Gastrocnemius medialis (tissue), 4 donors: ENCODE measurements around the gene MADD. TPM values are rescaled to one million over a fixed set of nuclear protein-coding genes. Genes with fewer than 3 reads are reported as not detected.

ENCODE experiments used
- ATAC-seq, 2 donors: fragments of 150-250 bp; one replicate each; pipeline ENCODE4 v1.9.1; 2016
- DNase-seq, 2 donors: peaks; one replicate each; pipeline ENCODE4 v3.0.0-alpha.2; 2019
- H3K27ac ChIP-seq, 4 donors: fragments of 200-600 bp; sonication (generic); 1 replicate in 1 of 4; 2 replicates in 3 of 4; pipeline ENCODE4 v1.5.1; 2016 to 2018; ENCODE audit warnings: mild to moderate bottlenecking in 2 of 4, moderate library complexity in 1 of 4
- H3K27me3 ChIP-seq, 3 donors: fragments of 200-600 bp; sonication (generic) in 2 of 3; 1 replicate in 1 of 3; 2 replicates in 2 of 3; pipeline versions ENCODE4 v1.5.1 to v1.6.0; 2016 to 2019; ENCODE audit warnings: mild to moderate bottlenecking in 1 of 3, moderate library complexity in 1 of 3
- H3K36me3 ChIP-seq, 2 donors: fragments of 200-600 bp; sonication (generic) in 1 of 2; one replicate each; pipeline ENCODE4 v1.5.1; 2017 to 2018
- H3K4me1 ChIP-seq, 2 donors: fragments of 200-600 bp; sonication (generic) in 1 of 2; one replicate each; pipeline ENCODE4 v1.5.1; 2016 to 2017; ENCODE audit warnings: mild to moderate bottlenecking in 2 of 2
- H3K4me3 ChIP-seq, 4 donors: fragments of 200-600 bp; sonication (generic) in 3 of 4; 1 replicate in 1 of 4; 2 replicates in 3 of 4; pipeline ENCODE4 v1.5.1; 2016 to 2019; ENCODE audit warnings: mild to moderate bottlenecking in 2 of 4
- H3K9me3 ChIP-seq, 3 donors: fragments of 200-600 bp; sonication (generic) in 2 of 3; 1 replicate in 1 of 3; 2 replicates in 2 of 3; pipeline ENCODE4 v1.5.1; 2016 to 2019
- POLR2A ChIP-seq, 2 donors: fragments of 450-650 bp; IDR thresholded peaks; one replicate each; pipeline ENCODE4 v1.6.1; 2017; ENCODE audit warnings: antibody characterized with exemption in 2 of 2, mild to moderate bottlenecking in 2 of 2, moderate library complexity in 2 of 2
- in situ Hi-C, 4 donors: fragments of 200-750 bp; cut with MboI; loops; one replicate each; pipeline versions ENCODE4 v1.15.0 to v1.8.0; 2017; ENCODE audit warnings: low sequenced_read_pairs in 4 of 4
- intact Hi-C: fragments of 100-400 bp; cut with DNase I; formaldehyde crosslinking; loops from one replicate; pipeline ENCODE4 v1.15.1; 2023; ENCODE audit warnings: low total_unique reads
- total RNA-seq, 4 donors: library from RNA; depleted of rRNA; stranded (reverse); fragments of >200 nt; gene quantifications; one replicate each; pipeline versions ENCODE4 v1.1.0 to v1.2.3, GENCODE V29; 2016
- TF ChIP-seq, protein P1 (sequence below), 5 experiments: fragments of 450-650 bp in 3 of 5; fragments of 200-600 bp in 2 of 5; sonication (generic) in 2 of 5; IDR thresholded peaks in 4 of 5; conservative IDR thresholded peaks in 1 of 5; 1 replicate in 4 of 5; 2 replicates in 1 of 5; pipeline ENCODE4 v1.5.1; 2016 to 2019; ENCODE audit warnings: antibody characterized with exemption in 5 of 5, mild to moderate bottlenecking in 3 of 5, moderate library complexity in 3 of 5

MADD gene
- total RNA-seq, 4 donors from 2014 or later, result 39.4 to 47.9 (median 41.6) TPM

DNA sequence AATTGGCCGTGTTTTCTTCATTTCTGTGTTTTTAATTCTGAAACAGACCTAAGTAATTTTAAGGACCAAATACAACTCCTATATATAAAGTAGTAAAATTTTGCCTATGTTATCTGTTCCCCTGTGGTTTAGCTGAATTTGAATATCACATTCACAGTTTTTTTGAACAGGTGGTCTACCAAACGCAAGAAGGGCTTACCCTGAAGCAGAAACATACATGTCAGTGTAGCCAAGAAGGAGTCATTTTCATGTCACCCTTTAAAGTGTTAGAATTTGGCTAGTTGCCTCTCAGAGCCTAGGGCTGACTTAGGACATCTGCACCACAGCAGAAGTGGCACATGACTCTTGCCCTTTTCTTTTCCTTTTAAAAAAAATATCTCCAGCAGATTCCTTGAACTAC lies 48.2 kb downstream of the MADD start:
- in situ Hi-C loops (no loop called here), intact Hi-C loops (no loop called here)
- DNase-seq (no peak), ATAC-seq (no peak)
- no peaks in the 10 kb centered on the region for H3K27me3 ChIP-seq
- no peaks in the 10 kb centered on the region for H3K9me3 ChIP-seq
- H3K36me3 ChIP-seq, result peaks cover 0 to 71% of the 10 kb centered on the region in 2 donors
- TF ChIP-seq POLR2A (IDR thresholded peaks at IDR 0.05), result no peak
- TF ChIP-seq, protein P1, sequence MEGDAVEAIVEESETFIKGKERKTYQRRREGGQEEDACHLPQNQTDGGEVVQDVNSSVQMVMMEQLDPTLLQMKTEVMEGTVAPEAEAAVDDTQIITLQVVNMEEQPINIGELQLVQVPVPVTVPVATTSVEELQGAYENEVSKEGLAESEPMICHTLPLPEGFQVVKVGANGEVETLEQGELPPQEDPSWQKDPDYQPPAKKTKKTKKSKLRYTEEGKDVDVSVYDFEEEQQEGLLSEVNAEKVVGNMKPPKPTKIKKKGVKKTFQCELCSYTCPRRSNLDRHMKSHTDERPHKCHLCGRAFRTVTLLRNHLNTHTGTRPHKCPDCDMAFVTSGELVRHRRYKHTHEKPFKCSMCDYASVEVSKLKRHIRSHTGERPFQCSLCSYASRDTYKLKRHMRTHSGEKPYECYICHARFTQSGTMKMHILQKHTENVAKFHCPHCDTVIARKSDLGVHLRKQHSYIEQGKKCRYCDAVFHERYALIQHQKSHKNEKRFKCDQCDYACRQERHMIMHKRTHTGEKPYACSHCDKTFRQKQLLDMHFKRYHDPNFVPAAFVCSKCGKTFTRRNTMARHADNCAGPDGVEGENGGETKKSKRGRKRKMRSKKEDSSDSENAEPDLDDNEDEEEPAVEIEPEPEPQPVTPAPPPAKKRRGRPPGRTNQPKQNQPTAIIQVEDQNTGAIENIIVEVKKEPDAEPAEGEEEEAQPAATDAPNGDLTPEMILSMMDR (IDR thresholded peaks at IDR 0.05 in 4 of 5, conservative IDR thresholded peaks at IDR 0.05 in 1 of 5), result no peak
- H3K4me3 ChIP-seq, result no peak overlapping the region
- no peak overlapping the region for H3K27ac ChIP-seq
- H3K4me1 ChIP-seq, result no peaks in the 10 kb centered on the region

GRCh38 chr11:47324520-47324919 lies 54.6 kb downstream of the MADD start:
- Histone ChIP-seq H3K4me1 (peaks cover 10 to 14% of the 10 kb centered on the region in 2 donors), H3K4me3 (no peak overlapping the region), H3K36me3 (peaks cover 0 to 17% of the 10 kb centered on the region in 2 donors), H3K9me3 (no peaks in the 10 kb centered on the region), H3K27me3 (no peaks in the 10 kb centered on the region), H3K27ac (no peak overlapping the region)
- in situ Hi-C loops, result no loop called here
- ATAC-seq (no peak), DNase-seq (no peak)
- intact Hi-C loops, result no loop called here
- TF ChIP-seq, protein P1 (IDR thresholded peaks at IDR 0.05 in 4 of 5, conservative IDR thresholded peaks at IDR 0.05 in 1 of 5), result no peak
- no peak for TF ChIP-seq POLR2A (IDR thresholded peaks at IDR 0.05)

GRCh38 chr11:47325271-47326041 lies 55.5 kb downstream of the MADD start:
- intact Hi-C loops (no loop called here), in situ Hi-C loops (no loop called here)
- Histone ChIP-seq H3K36me3 (peaks cover 0 to 17% of the 10 kb centered on the region in 2 donors), H3K4me3 (no peak overlapping the region), H3K27ac (no peak overlapping the region), H3K4me1 (peaks cover 19 to 23% of the 10 kb centered on the region in 2 donors), H3K9me3 (no peaks in the 10 kb centered on the region), H3K27me3 (no peaks in the 10 kb centered on the region)
- DNase-seq, result peak in 1 of 2 donors; percentile 38
- no peak for TF ChIP-seq POLR2A (IDR thresholded peaks at IDR 0.05)
- TF ChIP-seq, protein P1 (IDR thresholded peaks at IDR 0.05 in 4 of 5, conservative IDR thresholded peaks at IDR 0.05 in 1 of 5), result no peak
- no peak for ATAC-seq

DNA sequence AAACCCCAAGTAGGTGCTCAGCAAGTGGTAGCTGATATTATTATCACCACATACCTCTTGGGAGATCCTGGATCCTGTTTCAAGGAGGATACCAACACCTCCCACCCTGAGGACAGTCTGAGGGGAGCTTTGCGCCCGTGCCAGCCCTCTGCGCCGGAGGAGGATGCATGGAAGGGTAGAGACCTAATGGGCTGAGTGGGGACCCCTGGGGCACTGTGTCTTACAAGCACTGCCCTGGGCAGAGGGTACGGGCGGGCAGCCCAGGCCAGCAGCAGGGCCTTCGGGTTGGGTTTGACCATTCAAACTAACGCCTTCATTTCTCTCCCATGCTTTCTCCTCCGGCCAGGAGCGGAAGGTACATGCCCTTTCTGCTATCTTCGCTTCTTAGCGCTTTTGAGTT lies 56.3 kb downstream of the MADD start:
- no peak for ATAC-seq

More for the DNA sequence above, 56.3 kb downstream of the MADD start:
- Histone ChIP-seq H3K27ac (no peak overlapping the region), H3K9me3 (no peaks in the 10 kb centered on the region), H3K27me3 (no peaks in the 10 kb centered on the region), H3K36me3 (peaks cover 0 to 16% of the 10 kb centered on the region in 2 donors), H3K4me3 (no peak overlapping the region), H3K4me1 (peaks cover 27 to 31% of the 10 kb centered on the region in 2 donors)
- TF ChIP-seq POLR2A (IDR thresholded peaks at IDR 0.05), result no peak
- TF ChIP-seq, protein P1 (IDR thresholded peaks at IDR 0.05 in 4 of 5, conservative IDR thresholded peaks at IDR 0.05 in 1 of 5), result no peak
- DNase-seq, result no peak
- intact Hi-C loops, result no loop called here
- in situ Hi-C loops, result no loop called here
